Measurements from ENCODE around the gene OPRL1.

The OPRL1 gene

GRCh38 chr20:64065974-64066343 is 13.9 kb upstream of the OPRL1 start:
- no peaks in the 10 kb centered on the region for H3F3A ChIP-seq (ENCODE audit: insufficient read depth)
- no peaks in the 10 kb centered on the region for H4K20me1 ChIP-seq (ENCODE audit: low read depth, low read length)
- H3K27me3 ChIP-seq (ENCODE audit: low read length): no peaks in the 10 kb centered on the region
- no peaks in the 10 kb centered on the region for H3K79me2 ChIP-seq (ENCODE audit: insufficient read depth, low read length)
- H3K36me3 ChIP-seq (ENCODE audit: low read length): no peaks in the 10 kb centered on the region
- H3K9me3 ChIP-seq (ENCODE audit: insufficient read depth, low read length): no peaks in the 10 kb centered on the region
- H3K4me2 ChIP-seq (ENCODE audit: low read depth, low read length, poor library complexity, severe bottlenecking): no peak overlapping the region
- no peaks in the 10 kb centered on the region for H3K9me2 ChIP-seq (replicated peaks; ENCODE audit: insufficient read depth, low read length)
- H3K4me3 ChIP-seq (ENCODE audit: insufficient read depth, low read length, poor library complexity, severe bottlenecking): no peak overlapping the region
- no peak overlapping the region for H3K9ac ChIP-seq (ENCODE audit: low read length)
- TF ChIP-seq EZH2phosphoT487 (conservative IDR thresholded peaks at IDR 0.05; ENCODE audit: low read length): no peak
- TF ChIP-seq CTCF (IDR thresholded peaks at IDR 0.05; ENCODE audit: insufficient read depth, low read length, poor library complexity, severe bottlenecking): no peak
- no peak overlapping the region for H2AFZ ChIP-seq (ENCODE audit: low read depth, low read length, severe bottlenecking)
- no peak overlapping the region for H3K27ac ChIP-seq (ENCODE audit: low read depth, low read length)

GRCh38 chr20:64067005-64067632 is 12.8 kb upstream of the OPRL1 start:
- Histone ChIP-seq H3K4me3 (ENCODE audit: insufficient read depth, low read length, poor library complexity, severe bottlenecking) (no peak overlapping the region), H3K27ac (ENCODE audit: low read depth, low read length) (no peak overlapping the region), H3F3A (ENCODE audit: insufficient read depth) (no peaks in the 10 kb centered on the region), H3K9ac (ENCODE audit: low read length) (no peak overlapping the region), H3K36me3 (ENCODE audit: low read length) (no peaks in the 10 kb centered on the region), H4K20me1 (ENCODE audit: low read depth, low read length) (no peaks in the 10 kb centered on the region), H2AFZ (ENCODE audit: low read depth, low read length, severe bottlenecking) (no peak overlapping the region), H3K27me3 (ENCODE audit: low read length) (no peaks in the 10 kb centered on the region), H3K9me3 (ENCODE audit: insufficient read depth, low read length) (no peaks in the 10 kb centered on the region), H3K79me2 (ENCODE audit: insufficient read depth, low read length) (no peaks in the 10 kb centered on the region), H3K4me2 (ENCODE audit: low read depth, low read length, poor library complexity, severe bottlenecking) (no peak overlapping the region), H3K9me2 (replicated peaks; ENCODE audit: insufficient read depth, low read length) (no peaks in the 10 kb centered on the region)
- TF ChIP-seq EZH2phosphoT487 (conservative IDR thresholded peaks at IDR 0.05; ENCODE audit: low read length) (no peak), CTCF (IDR thresholded peaks at IDR 0.05; ENCODE audit: insufficient read depth, low read length, poor library complexity, severe bottlenecking) (no peak)

- no peaks in the 10 kb centered on the region for H3K9me3 ChIP-seq (ENCODE audit: insufficient read depth, low read length)
- H3K9ac ChIP-seq (ENCODE audit: low read length): no peak overlapping the region
- no peaks in the 10 kb centered on the region for H3K36me3 ChIP-seq (ENCODE audit: low read length)
- H4K20me1 ChIP-seq (ENCODE audit: low read depth, low read length): no peaks in the 10 kb centered on the region
- no peaks in the 10 kb centered on the region for H3K9me2 ChIP-seq (replicated peaks; ENCODE audit: insufficient read depth, low read length)
- no peak overlapping the region for H2AFZ ChIP-seq (ENCODE audit: low read depth, low read length, severe bottlenecking)
- H3K27ac ChIP-seq (ENCODE audit: low read depth, low read length): no peak overlapping the region
- H3K79me2 ChIP-seq (ENCODE audit: insufficient read depth, low read length): no peaks in the 10 kb centered on the region
- TF ChIP-seq EZH2phosphoT487 (conservative IDR thresholded peaks at IDR 0.05; ENCODE audit: low read length): no peak
- TF ChIP-seq CTCF (IDR thresholded peaks at IDR 0.05; ENCODE audit: insufficient read depth, low read length, poor library complexity, severe bottlenecking): no peak
- no peaks in the 10 kb centered on the region for H3K27me3 ChIP-seq (ENCODE audit: low read length)
- no peak overlapping the region for H3K4me2 ChIP-seq (ENCODE audit: low read depth, low read length, poor library complexity, severe bottlenecking)
- no peaks in the 10 kb centered on the region for H3F3A ChIP-seq (ENCODE audit: insufficient read depth)
- H3K4me3 ChIP-seq (ENCODE audit: insufficient read depth, low read length, poor library complexity, severe bottlenecking): no peak overlapping the region
These were observed 12.1 kb upstream of the OPRL1 start for GRCh38 chr20:64067733-64068307.
